HG02970 (cell line): Measurements from ENCODE around the gene LDLRAD4.

Experiments used
- ATAC-seq: cut with Tn5 transposase; IDR thresholded peaks from one replicate; pipeline ENCODE4 v1.9.1; 2021; ENCODE audit warnings: mild to moderate bottlenecking, moderate library complexity, moderate number of reproducible peaks; ENCODE audit not compliant: unreplicated experiment, low FRiP score

Gene LDLRAD4

GRCh38 chr18:13572148-13572547 lies 353.6 kb downstream of the LDLRAD4 start:
- no peak for ATAC-seq

GRCh38 chr18:13572721-13573120 lies 354.2 kb downstream of the LDLRAD4 start:
- ATAC-seq, result no peak

- ATAC-seq, result no peak
Measured at GRCh38 chr18:13573750-13574149, 355.2 kb downstream of the LDLRAD4 start.

GRCh38 chr18:13574355-13574754 lies 355.8 kb downstream of the LDLRAD4 start:
- no peak for ATAC-seq

GRCh38 chr18:13574761-13575160 lies 356.2 kb downstream of the LDLRAD4 start:
- ATAC-seq, result no peak

GRCh38 chr18:13576598-13576997 lies 358.0 kb downstream of the LDLRAD4 start:
- ATAC-seq, result peak; percentile 6

DNA sequence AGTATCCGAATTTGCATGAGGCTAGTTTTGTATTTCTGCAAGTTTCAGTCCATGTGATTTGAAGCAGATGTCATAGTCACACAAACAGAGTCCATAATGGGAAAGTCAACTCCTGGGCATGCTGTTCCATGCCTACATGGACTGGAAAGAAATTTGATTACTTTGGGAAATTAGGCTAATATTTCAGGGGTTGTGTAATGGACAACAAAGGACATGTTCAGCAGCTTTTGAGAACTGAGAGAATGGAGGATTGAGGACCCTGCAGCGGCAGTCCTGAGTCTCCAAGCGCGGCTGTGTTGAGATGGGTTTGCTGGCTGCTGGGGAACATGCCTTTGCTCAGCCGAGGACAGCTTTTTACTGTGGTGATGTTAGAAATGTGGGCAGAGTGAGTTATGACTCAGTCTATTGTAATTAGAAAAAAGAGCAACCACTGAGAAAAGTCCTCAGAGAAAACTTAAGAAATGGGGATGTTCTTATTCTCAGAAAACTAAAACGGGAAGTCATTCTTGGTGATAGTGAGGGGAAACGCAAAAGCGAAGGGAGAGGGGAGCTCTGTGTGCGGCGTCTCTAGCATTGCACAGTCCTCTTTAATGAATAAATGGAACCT lies 358.6 kb downstream of the LDLRAD4 start:
- ATAC-seq, result peak; percentile 75

DNA sequence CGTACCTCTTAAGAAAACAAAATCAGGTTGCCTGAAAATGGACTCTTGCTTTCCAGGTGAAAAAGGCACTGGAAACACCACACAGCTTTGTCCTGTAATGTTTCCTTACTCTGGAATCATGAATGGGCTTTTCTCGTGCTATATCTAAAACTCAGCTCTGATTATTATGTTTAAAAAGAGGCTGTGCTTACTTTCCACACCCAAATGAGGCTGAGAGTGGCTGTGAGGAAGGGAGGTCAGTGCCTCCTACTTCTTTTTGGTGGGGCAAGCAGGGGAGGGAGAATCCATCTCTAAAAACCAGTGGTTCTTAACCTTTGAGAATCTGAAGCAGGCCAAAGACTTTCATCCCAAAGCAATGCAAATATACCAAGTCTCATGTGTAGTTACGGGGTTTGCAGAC lies 359.2 kb downstream of the LDLRAD4 start:
- ATAC-seq, result no peak

DNA sequence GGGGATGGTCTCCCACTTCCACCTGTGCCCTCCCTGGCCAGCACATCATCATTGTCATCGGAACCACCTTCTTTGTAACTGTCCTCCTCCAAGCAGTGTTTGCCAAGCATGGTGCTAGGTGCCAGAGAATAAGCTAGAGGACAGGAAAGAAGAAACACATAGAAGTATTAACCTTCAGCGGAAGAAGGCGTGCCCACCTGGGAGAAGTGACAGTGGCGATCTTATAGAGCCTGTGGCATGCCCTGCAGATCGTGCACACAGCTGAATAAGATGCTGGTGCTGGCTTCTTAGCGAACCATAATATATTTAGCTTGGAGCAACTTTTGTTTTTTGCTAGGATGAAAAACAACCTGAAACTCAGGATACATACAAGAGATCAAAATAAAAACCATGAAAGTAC lies 359.8 kb downstream of the LDLRAD4 start:
- no peak for ATAC-seq

DNA sequence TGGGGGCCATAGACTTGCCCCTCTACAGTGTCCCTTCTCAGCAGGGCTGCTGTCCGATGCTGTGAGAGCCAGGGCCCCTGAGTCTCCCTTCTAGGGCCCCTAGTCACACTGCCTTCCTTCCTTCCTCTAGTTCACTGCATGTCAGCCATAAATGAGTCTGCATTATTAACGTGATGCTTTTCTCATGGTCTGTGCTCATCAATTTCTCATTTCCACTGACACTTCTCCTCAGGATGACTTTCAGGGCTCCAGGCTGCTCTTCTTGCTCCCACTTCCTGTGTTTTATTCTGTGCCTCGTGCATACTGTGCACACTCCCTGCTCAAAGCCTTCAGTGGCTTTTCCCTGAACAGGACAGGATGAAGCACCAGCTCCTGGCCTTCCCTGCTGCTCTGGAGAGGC lies 361.3 kb downstream of the LDLRAD4 start:
- no peak for ATAC-seq

DNA sequence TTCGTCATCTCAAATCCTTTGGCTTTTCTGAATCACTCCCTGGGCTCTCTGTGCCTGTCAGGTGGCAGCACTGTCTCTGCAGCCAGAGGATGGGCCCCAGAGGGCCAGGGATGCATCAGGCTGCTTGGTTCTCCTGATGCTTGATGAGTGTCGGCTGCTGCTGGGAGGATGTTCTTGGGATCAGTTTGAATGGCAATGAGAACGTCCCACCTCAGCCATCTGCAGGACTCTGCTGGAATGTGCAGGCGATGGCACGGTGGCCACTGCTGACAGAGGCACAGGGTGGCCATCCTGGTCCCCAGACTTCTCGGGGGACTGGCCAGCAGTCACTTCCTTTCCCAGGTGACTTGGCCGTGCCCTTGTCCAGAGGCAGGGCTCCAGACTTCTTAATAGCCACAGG lies 361.8 kb downstream of the LDLRAD4 start:
- no peak for ATAC-seq

DNA sequence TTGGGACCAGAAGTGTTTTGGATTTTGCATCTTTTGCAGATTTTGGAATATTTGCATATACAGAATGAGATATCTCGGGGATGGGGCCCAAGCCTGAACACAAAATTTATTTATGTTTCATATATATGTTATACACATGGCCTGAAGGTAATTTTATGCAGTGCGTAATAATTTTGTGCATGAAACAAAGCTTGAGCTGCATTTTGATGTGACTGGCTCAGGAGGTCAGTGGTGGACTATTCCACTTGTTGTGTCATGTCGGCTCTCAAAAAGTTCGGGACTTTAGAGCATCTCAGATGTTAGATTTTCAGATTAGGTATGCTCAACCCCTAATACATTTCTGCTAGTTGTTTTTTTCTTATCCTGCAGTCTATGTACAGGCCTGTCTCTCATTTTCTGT lies 362.4 kb downstream of the LDLRAD4 start:
- ATAC-seq, result no peak

GRCh38 chr18:13581496-13582177 lies 363.1 kb downstream of the LDLRAD4 start:
- ATAC-seq, result no peak

GRCh38 chr18:13582178-13582670 lies 363.7 kb downstream of the LDLRAD4 start:
- ATAC-seq, result no peak

- no peak for ATAC-seq
Measured at GRCh38 chr18:13583576-13584550, 365.3 kb downstream of the LDLRAD4 start.

DNA sequence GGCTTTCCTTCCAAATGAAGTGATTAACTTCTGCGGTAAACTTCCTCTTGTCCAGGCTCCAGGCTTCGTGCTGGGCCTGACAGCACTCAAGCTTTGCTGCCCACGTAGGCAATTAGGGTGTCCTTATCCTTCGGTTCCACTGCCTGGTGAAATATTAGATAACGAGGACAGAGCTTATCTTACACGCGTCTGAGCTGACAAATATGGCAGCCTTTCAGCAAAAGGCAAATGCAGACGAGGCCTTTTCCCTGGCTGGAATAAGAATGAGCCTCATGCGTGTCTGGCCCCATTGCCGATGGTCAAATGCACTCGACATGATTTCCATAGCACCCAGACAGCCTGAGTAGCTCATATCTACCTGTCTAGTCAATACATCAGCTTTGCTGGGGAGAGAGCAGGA lies 366.3 kb downstream of the LDLRAD4 start:
- no peak for ATAC-seq

- no peak for ATAC-seq
Measured at GRCh38 chr18:13585379-13586153, 367.0 kb downstream of the LDLRAD4 start.

DNA sequence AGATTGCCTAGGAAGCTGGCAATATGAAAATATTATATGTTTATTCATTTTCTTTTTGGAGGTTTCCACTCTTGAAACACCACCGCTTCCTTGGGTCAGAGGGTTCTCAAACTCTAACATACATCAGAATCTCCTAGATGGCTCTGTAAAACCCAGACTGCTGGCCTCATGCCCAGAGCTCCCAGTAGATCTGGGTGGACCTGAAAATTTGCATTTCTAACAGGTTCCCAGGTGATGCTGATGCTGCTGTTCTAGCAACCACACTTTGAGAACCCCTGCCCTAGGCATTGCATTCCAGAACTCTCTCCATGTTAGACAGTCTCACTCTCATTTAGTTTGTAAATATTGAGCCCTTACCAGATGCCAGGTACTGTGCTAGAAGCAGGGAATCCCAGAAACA lies 368.4 kb downstream of the LDLRAD4 start:
- no peak for ATAC-seq

- no peak for ATAC-seq
Measured at GRCh38 chr18:13587477-13587876, 368.9 kb downstream of the LDLRAD4 start.

DNA sequence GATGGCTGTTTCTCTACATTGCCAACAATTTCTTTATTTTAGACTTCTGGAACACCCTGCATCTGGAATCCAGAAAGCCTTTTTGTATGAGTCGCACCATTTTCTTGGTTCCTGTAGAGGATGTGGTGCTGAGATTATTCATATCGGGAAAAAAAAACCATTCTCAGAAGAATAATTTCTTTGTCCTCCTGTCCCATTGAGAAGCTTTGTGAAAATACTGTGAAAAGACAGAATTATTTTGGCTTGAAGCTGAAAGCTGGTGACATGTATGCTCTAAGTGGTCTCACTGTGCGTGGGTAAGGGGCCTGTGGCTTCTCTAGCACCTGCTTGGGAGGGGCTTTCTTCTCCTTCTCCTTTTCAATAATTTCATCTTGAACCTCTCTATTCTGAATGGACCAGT lies 369.4 kb downstream of the LDLRAD4 start:
- ATAC-seq, result no peak
